ENCODE results near the gene KCNQ1.

KCNQ1 gene

GRCh38 chr11:2428322-2428795, 16.4 kb upstream of the KCNQ1 start:
- Histone ChIP-seq H3K36me3 (ENCODE audit: insufficient read depth, low read length) (no peaks in the 10 kb centered on the region), H4K20me1 (ENCODE audit: insufficient read depth, low read length) (no peaks in the 10 kb centered on the region), H3K9ac (ENCODE audit: low read depth, low read length) (no peak overlapping the region), H3K27ac (ENCODE audit: low read length) (no peak overlapping the region), H3K4me3 (ENCODE audit: low read depth in 1 of 2, low read length in 2 of 2) (no peak overlapping the region), H3K9me3 (ENCODE audit: insufficient read depth, low read length, severe bottlenecking) (no peaks in the 10 kb centered on the region), H3K4me2 (ENCODE audit: insufficient read depth, low read length) (no peak overlapping the region), H3K79me2 (ENCODE audit: insufficient read depth, low read length) (no peaks in the 10 kb centered on the region), H2AFZ (ENCODE audit: low read depth, low read length) (no peak overlapping the region), H3K27me3 (ENCODE audit: insufficient read depth, low read length, poor library complexity) (no peaks in the 10 kb centered on the region), H3K4me1 (ENCODE audit: insufficient read depth, low read length) (no peaks in the 10 kb centered on the region)
- TF ChIP-seq CTCF (IDR thresholded peaks at IDR 0.05; ENCODE audit: borderline replicate concordance, extremely low read depth, low read length, poor library complexity, severe bottlenecking) = peak; percentile 89
- no peak for TF ChIP-seq EZH2 (IDR thresholded peaks at IDR 0.05; ENCODE audit: borderline replicate concordance, low read depth, low read length, severe bottlenecking)
- DNase-seq (peak; percentile 74), ATAC-seq (ENCODE audit: insufficient read depth, low read depth) (peak; percentile 92)

- DNase-seq = no peak
- no peaks in the 10 kb centered on the region for H3K4me1 ChIP-seq (ENCODE audit: insufficient read depth, low read length)
- no peak overlapping the region for H3K9ac ChIP-seq (ENCODE audit: low read depth, low read length)
- H3K9me3 ChIP-seq (ENCODE audit: insufficient read depth, low read length, severe bottlenecking) = no peaks in the 10 kb centered on the region
- no peaks in the 10 kb centered on the region for H3K27me3 ChIP-seq (ENCODE audit: insufficient read depth, low read length, poor library complexity)
- H2AFZ ChIP-seq (ENCODE audit: low read depth, low read length) = no peak overlapping the region
- no peak for ATAC-seq (ENCODE audit: insufficient read depth, low read depth)
- H4K20me1 ChIP-seq (ENCODE audit: insufficient read depth, low read length) = no peaks in the 10 kb centered on the region; the same call in 1 of the 2 replicates
- no peaks in the 10 kb centered on the region for H3K36me3 ChIP-seq (ENCODE audit: insufficient read depth, low read length)
- H3K4me3 ChIP-seq (ENCODE audit: low read depth in 1 of 2, low read length in 2 of 2) = no peak overlapping the region
- no peak overlapping the region for H3K4me2 ChIP-seq (ENCODE audit: insufficient read depth, low read length)
- no peak overlapping the region for H3K27ac ChIP-seq (ENCODE audit: low read length)
- TF ChIP-seq EZH2 (IDR thresholded peaks at IDR 0.05; ENCODE audit: borderline replicate concordance, low read depth, low read length, severe bottlenecking) (no peak), CTCF (IDR thresholded peaks at IDR 0.05; ENCODE audit: borderline replicate concordance, extremely low read depth, low read length, poor library complexity, severe bottlenecking) (no peak)
- no peaks in the 10 kb centered on the region for H3K79me2 ChIP-seq (ENCODE audit: insufficient read depth, low read length)
These were observed 13.4 kb upstream of the KCNQ1 start for GRCh38 chr11:2431395-2431794.

- H3K27me3 ChIP-seq (ENCODE audit: insufficient read depth, low read length, poor library complexity) = no peaks in the 10 kb centered on the region
- no peaks in the 10 kb centered on the region for H3K36me3 ChIP-seq (ENCODE audit: insufficient read depth, low read length)
- no peak for ATAC-seq (ENCODE audit: insufficient read depth, low read depth)
- no peaks in the 10 kb centered on the region for H3K4me1 ChIP-seq (ENCODE audit: insufficient read depth, low read length)
- no peak overlapping the region for H3K4me3 ChIP-seq (ENCODE audit: low read depth in 1 of 2, low read length in 2 of 2)
- H2AFZ ChIP-seq (ENCODE audit: low read depth, low read length) = no peak overlapping the region
- no peaks in the 10 kb centered on the region; the same call in 1 of the 2 replicates for H4K20me1 ChIP-seq (ENCODE audit: insufficient read depth, low read length)
- no peaks in the 10 kb centered on the region for H3K9me3 ChIP-seq (ENCODE audit: insufficient read depth, low read length, severe bottlenecking)
- no peak for DNase-seq
- H3K4me2 ChIP-seq (ENCODE audit: insufficient read depth, low read length) = no peak overlapping the region
- no peaks in the 10 kb centered on the region for H3K79me2 ChIP-seq (ENCODE audit: insufficient read depth, low read length)
- TF ChIP-seq EZH2 (IDR thresholded peaks at IDR 0.05; ENCODE audit: borderline replicate concordance, low read depth, low read length, severe bottlenecking) (no peak), CTCF (IDR thresholded peaks at IDR 0.05; ENCODE audit: borderline replicate concordance, extremely low read depth, low read length, poor library complexity, severe bottlenecking) (no peak)
- H3K9ac ChIP-seq (ENCODE audit: low read depth, low read length) = no peak overlapping the region
- no peak overlapping the region for H3K27ac ChIP-seq (ENCODE audit: low read length)
These were observed 12.6 kb upstream of the KCNQ1 start for GRCh38 chr11:2432171-2432621.
